Adipose tissue (tissue), 3 donors: ENCODE results near the gene ACSS1. TPM values are rescaled to one million over a fixed set of nuclear protein-coding genes. Genes with fewer than 3 reads are reported as not detected.
A peak's percentile ranks its signal among the peaks of the same experiment; 100 is the strongest.

ENCODE experiments used
- H3K27ac ChIP-seq: one replicate; pipeline ENCODE4 v1.5.1; 2013; ENCODE audit warnings: low read depth, low read length
- whole genome bisulfite sequencing, 3 donors: extraction: QIAGEN DNeasy Blood & Tissue Kit; methylation state at CpG; one replicate each; pipeline ENCODE4 v1.1.7; 2013; 5-methylcytosine and 5-hydroxymethylcytosine counted together
- polyA plus RNA-seq, 3 donors: library from polyadenylated mRNA; stranded (reverse); fragments of 200-250 nt; gene quantifications; one replicate each; pipeline ENCODE4 v1.2.3, GENCODE V29; 2013
- donor health status: healthy with polysubstance abuse.
- donor health status: Bipolar disorder and iron deficiency.
- donor health status: healthy.

The ACSS1 gene
- polyA plus RNA-seq, 3 donors: 9.1 to 27.2 (median 9.3) TPM

GRCh38 chr20:24993337-24994185 is 64.4 kb downstream of the ACSS1 start:
- H3K27ac ChIP-seq: no peak overlapping the region
- WGBS, 3 donors: 23 to 28% (median 27%) methylated on average over 9 of the region's 9 CpGs

- 0 to 1% (median 0%) methylated on average over 69 of the region's 69 CpGs for WGBS, 3 donors
Measured at GRCh38 chr20:24992487-24993205, 65.3 kb downstream of the ACSS1 start, which contains the start of gene APMAP. Gene APMAP, minus strand, starts transcription at chr20:24992751. Its CDS starts 63 bp downstream, at chr20:24992688.

GRCh38 chr20:24991897-24992486 is 65.9 kb downstream of the ACSS1 start:
- WGBS, 3 donors: 1% methylated on average over 35 to 36 of the region's 36 CpGs
- peak overlapping the region; percentile 25 for H3K27ac ChIP-seq

More at GRCh38 chr20:24992487-24993205, 65.3 kb downstream of the ACSS1 start, which contains the start of gene APMAP:
- H3K27ac ChIP-seq: peak within 1 kb of the TSS; percentile 25

- WGBS, 3 donors: 78 to 94% (median 90%) methylated on average over 2 of the region's 2 CpGs
- no peak overlapping the region for H3K27ac ChIP-seq
Measured at GRCh38 chr20:24990810-24991252, 67.1 kb downstream of the ACSS1 start.

GRCh38 chr20:24989162-24989561 is 68.8 kb downstream of the ACSS1 start:
- 48 to 90% (median 60%) methylated on average over 3 of the region's 3 CpGs for WGBS, 3 donors

GRCh38 chr20:24987873-24988835 is 69.8 kb downstream of the ACSS1 start:
- no peak overlapping the region for H3K27ac ChIP-seq
- 82 to 88% (median 84%) methylated on average over 7 of the region's 7 CpGs for WGBS, 3 donors

More at GRCh38 chr20:24989162-24989561, 68.8 kb downstream of the ACSS1 start:
- H3K27ac ChIP-seq: no peak overlapping the region

GRCh38 chr20:24987244-24987643 is 70.7 kb downstream of the ACSS1 start:
- H3K27ac ChIP-seq: no peak overlapping the region
- 62 to 80% (median 68%) methylated on average over 2 of the region's 2 CpGs for WGBS, 3 donors

GRCh38 chr20:24986436-24987015 is 71.4 kb downstream of the ACSS1 start:
- H3K27ac ChIP-seq: no peak overlapping the region
- WGBS, 3 donors: 88 to 93% (median 89%) methylated on average over 7 of the region's 7 CpGs

- 40 to 62% (median 59%) methylated on average over 6 of the region's 6 CpGs for WGBS, 3 donors
- no peak overlapping the region for H3K27ac ChIP-seq
Measured at GRCh38 chr20:24985802-24986201, 72.1 kb downstream of the ACSS1 start.

- no peak overlapping the region for H3K27ac ChIP-seq
- 40 to 75% (median 43%) methylated on average over 3 of the region's 3 CpGs for WGBS, 3 donors
Measured at GRCh38 chr20:24984961-24985640, 72.8 kb downstream of the ACSS1 start.

- no peak overlapping the region for H3K27ac ChIP-seq
- WGBS, 3 donors: 73 to 85% (median 79%) methylated on average over 8 of the region's 8 CpGs
Measured at GRCh38 chr20:24983896-24984295, 74.0 kb downstream of the ACSS1 start.

GRCh38 chr20:24981790-24982189 is 76.1 kb downstream of the ACSS1 start:
- no peak overlapping the region for H3K27ac ChIP-seq
- WGBS, 3 donors: 48 to 85% (median 61%) methylated on average over 3 of the region's 3 CpGs

- 64 to 86% (median 66%) methylated on average over 4 of the region's 4 CpGs for WGBS, 3 donors
Measured at GRCh38 chr20:24981282-24981681, 76.7 kb downstream of the ACSS1 start.

GRCh38 chr20:24980291-24981053 is 77.5 kb downstream of the ACSS1 start:
- 90 to 96% (median 92%) methylated on average over 34 of the region's 34 CpGs for WGBS, 3 donors
- H3K27ac ChIP-seq: no peak overlapping the region

More at GRCh38 chr20:24981282-24981681, 76.7 kb downstream of the ACSS1 start:
- no peak overlapping the region for H3K27ac ChIP-seq

- no peak overlapping the region for H3K27ac ChIP-seq
- WGBS, 3 donors: 95 to 97% (median 96%) methylated on average over 15 of the region's 15 CpGs
Measured at GRCh38 chr20:24979036-24979960, 78.6 kb downstream of the ACSS1 start.
